ENCODE measurements around the gene SNTB2. TPM values are rescaled to one million over a fixed set of nuclear protein-coding genes. Genes with fewer than 3 reads are reported as not detected.

Gene SNTB2
- total RNA-seq, 1 donor from 2014 or later, result 22.9 TPM

GRCh38 chr16:69301187-69301586 lies 114.2 kb downstream of the SNTB2 start:
- Histone ChIP-seq H3K4me2 (no peak overlapping the region), H3K4me3 (no peak overlapping the region), H3K4me1 (no peaks in the 10 kb centered on the region), H3K9ac (no peak overlapping the region), H4K20me1 (ENCODE audit: low read depth) (no peaks in the 10 kb centered on the region), H3K27ac (no peak overlapping the region), H3F3A (ENCODE audit: low read depth) (no peaks in the 10 kb centered on the region), H2AFZ (replicated peaks) (no peak overlapping the region), H3K79me2 (ENCODE audit: low read depth) (no peaks in the 10 kb centered on the region), H3K36me3 (no peaks in the 10 kb centered on the region), H3K9me3 (ENCODE audit: low read depth) (no peaks in the 10 kb centered on the region), H3K27me3 (no peaks in the 10 kb centered on the region)
- TF ChIP-seq CTCF (IDR thresholded peaks at IDR 0.05) (no peak), EZH2phosphoT487 (IDR thresholded peaks at IDR 0.05) (no peak), EZH2 (IDR thresholded peaks at IDR 0.05) (no peak)
- Mint-ChIP-seq H3K4me1 (no peaks in the 10 kb centered on the region), H3K36me3 (peaks cover 18% of the 10 kb centered on the region), H3K4me3 (no peak overlapping the region), H3K9me3 (no peaks in the 10 kb centered on the region), H3K27me3 (ENCODE audit: insufficient read depth, low read depth) (no peaks in the 10 kb centered on the region), H3K27ac (no peak overlapping the region)
- no peak for DNase-seq (ENCODE audit: low spot score)

GRCh38 chr16:69301861-69302260 lies 114.9 kb downstream of the SNTB2 start:
- H3K9me3 Mint-ChIP-seq, result no peaks in the 10 kb centered on the region
- peaks cover 17% of the 10 kb centered on the region for H3K36me3 Mint-ChIP-seq

GRCh38 chr16:69302301-69302700 lies 115.3 kb downstream of the SNTB2 start:
- no peak overlapping the region for H3K4me2 ChIP-seq
- no peaks in the 10 kb centered on the region for H3K9me3 ChIP-seq (ENCODE audit: low read depth)
- no peaks in the 10 kb centered on the region for H4K20me1 ChIP-seq (ENCODE audit: low read depth)
- no peak overlapping the region for H3K27ac ChIP-seq
- H3K4me3 ChIP-seq, result no peak overlapping the region
- Mint-ChIP-seq H3K4me3 (no peak overlapping the region), H3K27me3 (ENCODE audit: insufficient read depth, low read depth) (no peaks in the 10 kb centered on the region), H3K9me3 (no peaks in the 10 kb centered on the region), H3K4me1 (no peaks in the 10 kb centered on the region), H3K27ac (no peak overlapping the region), H3K36me3 (peaks cover 17% of the 10 kb centered on the region)
- peaks cover 4% of the 10 kb centered on the region for H3F3A ChIP-seq (ENCODE audit: low read depth)
- no peak for DNase-seq (ENCODE audit: low spot score)
- H3K4me1 ChIP-seq, result no peaks in the 10 kb centered on the region
- no peak overlapping the region for H3K9ac ChIP-seq
- H3K79me2 ChIP-seq (ENCODE audit: low read depth), result no peaks in the 10 kb centered on the region
- TF ChIP-seq EZH2 (IDR thresholded peaks at IDR 0.05) (no peak), CTCF (IDR thresholded peaks at IDR 0.05) (no peak), EZH2phosphoT487 (IDR thresholded peaks at IDR 0.05) (no peak)
- H3K36me3 ChIP-seq, result no peaks in the 10 kb centered on the region
- H2AFZ ChIP-seq (replicated peaks), result no peak overlapping the region
- no peaks in the 10 kb centered on the region for H3K27me3 ChIP-seq

More at GRCh38 chr16:69301861-69302260, 114.9 kb downstream of the SNTB2 start:
- Histone ChIP-seq H4K20me1 (ENCODE audit: low read depth) (no peaks in the 10 kb centered on the region), H3F3A (ENCODE audit: low read depth) (no peaks in the 10 kb centered on the region), H3K9ac (no peak overlapping the region), H3K79me2 (ENCODE audit: low read depth) (no peaks in the 10 kb centered on the region), H3K27ac (no peak overlapping the region), H3K4me2 (no peak overlapping the region), H2AFZ (replicated peaks) (no peak overlapping the region), H3K9me3 (ENCODE audit: low read depth) (no peaks in the 10 kb centered on the region), H3K4me1 (no peaks in the 10 kb centered on the region), H3K4me3 (no peak overlapping the region), H3K27me3 (no peaks in the 10 kb centered on the region), H3K36me3 (no peaks in the 10 kb centered on the region)
- H3K27me3 Mint-ChIP-seq (ENCODE audit: insufficient read depth, low read depth), result no peaks in the 10 kb centered on the region
- H3K4me1 Mint-ChIP-seq, result no peaks in the 10 kb centered on the region
- H3K27ac Mint-ChIP-seq, result no peak overlapping the region
- DNase-seq (ENCODE audit: low spot score), result no peak
- H3K4me3 Mint-ChIP-seq, result no peak overlapping the region
- TF ChIP-seq EZH2 (IDR thresholded peaks at IDR 0.05) (no peak), CTCF (IDR thresholded peaks at IDR 0.05) (no peak), EZH2phosphoT487 (IDR thresholded peaks at IDR 0.05) (no peak)
